NB4 (cell line): ENCODE measurements around the gene PPP2R3C.
A peak's percentile ranks its signal among the peaks of the same experiment; 100 is the strongest.

ENCODE experiments used
- DNase-seq: peaks from one replicate; pipeline ENCODE4 v3.0.0; 2010; ENCODE audit warnings: low read depth
- H3K4me3 ChIP-seq: one replicate; pipeline ENCODE4 v1.5.1; 2011; ENCODE audit warnings: mild to moderate bottlenecking, low read depth, low read length, moderate library complexity
- MYC ChIP-seq: IDR thresholded peaks from 2 replicates; pipeline ENCODE4 v1.6.1; 2011; ENCODE audit warnings: low read depth, low read length
- POLR2A ChIP-seq: IDR thresholded peaks from 2 replicates; pipeline ENCODE4 v1.6.1; 2011; ENCODE audit warnings: mild to moderate bottlenecking; ENCODE audit not compliant: insufficient read length; ENCODE audit errors: extremely low read depth
- TF ChIP-seq, protein P1 (sequence below): IDR thresholded peaks from one replicate; pipeline ENCODE4 v1.5.1; 2012; ENCODE audit warnings: low read depth, low read length
- TF ChIP-seq, protein P2 (sequence below): IDR thresholded peaks from 2 replicates; pipeline ENCODE4 v1.6.1; 2011; ENCODE audit warnings: low read depth, low read length

The PPP2R3C gene

DNA sequence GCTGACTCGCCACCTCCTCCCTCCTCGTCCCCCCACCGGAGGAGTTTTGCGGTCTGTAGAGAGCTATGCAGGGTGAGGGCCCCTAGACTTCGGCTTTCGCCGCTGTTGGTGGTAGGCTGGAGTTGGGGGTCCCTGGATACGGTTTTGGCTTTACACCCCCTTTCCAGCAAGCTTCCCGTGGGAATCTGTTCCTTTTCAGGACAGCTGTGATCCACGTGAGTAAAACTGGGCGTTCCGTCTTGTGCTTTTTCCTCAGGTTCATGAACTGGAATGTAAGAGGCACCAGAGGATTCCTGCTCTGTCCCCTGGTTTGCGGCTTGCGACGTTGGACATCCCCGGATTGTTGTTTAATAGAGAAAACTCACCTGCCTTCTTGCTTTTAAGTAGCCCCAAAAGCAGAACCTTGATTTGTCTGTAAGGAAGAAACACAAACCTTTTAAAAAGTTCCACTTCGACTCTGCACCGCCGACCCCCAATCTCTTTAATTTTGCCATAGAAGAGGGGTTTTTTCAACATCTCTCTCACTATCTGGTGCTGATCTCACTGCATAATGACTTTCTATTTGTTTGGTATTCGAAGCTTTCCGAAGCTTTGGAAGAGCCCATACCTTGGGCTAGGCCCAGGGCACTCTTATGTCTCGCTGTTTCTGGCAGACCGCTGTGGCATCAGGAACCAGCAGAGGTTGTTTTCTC lies 1.1 kb upstream of the PPP2R3C start:
- DNase-seq, result no peak
- TF ChIP-seq, protein P1, sequence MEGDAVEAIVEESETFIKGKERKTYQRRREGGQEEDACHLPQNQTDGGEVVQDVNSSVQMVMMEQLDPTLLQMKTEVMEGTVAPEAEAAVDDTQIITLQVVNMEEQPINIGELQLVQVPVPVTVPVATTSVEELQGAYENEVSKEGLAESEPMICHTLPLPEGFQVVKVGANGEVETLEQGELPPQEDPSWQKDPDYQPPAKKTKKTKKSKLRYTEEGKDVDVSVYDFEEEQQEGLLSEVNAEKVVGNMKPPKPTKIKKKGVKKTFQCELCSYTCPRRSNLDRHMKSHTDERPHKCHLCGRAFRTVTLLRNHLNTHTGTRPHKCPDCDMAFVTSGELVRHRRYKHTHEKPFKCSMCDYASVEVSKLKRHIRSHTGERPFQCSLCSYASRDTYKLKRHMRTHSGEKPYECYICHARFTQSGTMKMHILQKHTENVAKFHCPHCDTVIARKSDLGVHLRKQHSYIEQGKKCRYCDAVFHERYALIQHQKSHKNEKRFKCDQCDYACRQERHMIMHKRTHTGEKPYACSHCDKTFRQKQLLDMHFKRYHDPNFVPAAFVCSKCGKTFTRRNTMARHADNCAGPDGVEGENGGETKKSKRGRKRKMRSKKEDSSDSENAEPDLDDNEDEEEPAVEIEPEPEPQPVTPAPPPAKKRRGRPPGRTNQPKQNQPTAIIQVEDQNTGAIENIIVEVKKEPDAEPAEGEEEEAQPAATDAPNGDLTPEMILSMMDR, result no peak
- TF ChIP-seq POLR2A (no peak), MYC (no peak; the same call in 1 of the 2 replicates)
- TF ChIP-seq, protein P2, sequence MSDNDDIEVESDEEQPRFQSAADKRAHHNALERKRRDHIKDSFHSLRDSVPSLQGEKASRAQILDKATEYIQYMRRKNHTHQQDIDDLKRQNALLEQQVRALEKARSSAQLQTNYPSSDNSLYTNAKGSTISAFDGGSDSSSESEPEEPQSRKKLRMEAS, result no peak

DNA sequence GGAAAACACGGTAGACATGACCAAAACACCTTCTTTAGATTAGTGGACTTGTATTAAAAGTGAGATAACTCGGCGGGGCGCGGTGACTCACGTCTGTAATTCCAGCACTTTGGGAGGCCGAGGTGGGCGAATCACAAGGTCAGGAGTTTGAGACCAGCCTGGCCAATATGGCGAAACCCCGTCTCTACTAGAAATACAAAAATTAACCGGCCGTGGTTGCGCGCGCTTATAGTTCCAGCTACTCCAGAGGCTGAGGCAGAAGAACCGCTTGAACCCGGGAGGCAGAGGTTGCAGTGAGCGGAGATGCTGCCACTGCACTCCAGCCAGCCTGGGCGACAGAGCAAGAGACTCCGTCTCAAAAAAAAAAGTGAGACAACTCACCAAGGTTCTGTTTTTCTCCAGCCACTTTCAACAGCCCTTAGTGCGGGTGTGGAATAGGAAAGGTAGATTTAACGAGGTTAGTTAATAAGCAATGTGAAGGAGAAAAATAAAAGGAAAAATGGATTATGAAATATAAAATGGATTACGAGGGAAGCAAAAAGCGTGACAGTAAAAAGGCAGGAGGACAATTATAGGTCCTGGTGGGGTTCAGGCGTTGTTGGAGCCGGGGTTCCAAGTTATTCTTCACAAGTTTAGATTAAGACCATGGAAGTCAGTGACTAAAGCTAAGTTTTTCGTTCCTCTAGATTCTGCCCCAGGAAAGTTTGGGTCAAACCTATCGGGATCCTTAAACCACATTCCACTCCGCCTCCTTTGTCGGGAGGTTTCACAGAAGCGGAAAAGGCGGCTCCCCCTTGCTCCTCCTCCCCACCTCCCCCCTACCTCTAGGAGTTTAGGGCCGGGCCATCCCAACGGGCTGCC lies 534 bp downstream of the PPP2R3C start:
- peak overlapping the region; percentile 78 for H3K4me3 ChIP-seq
- no peak for TF ChIP-seq POLR2A
- DNase-seq, result no peak

More for the DNA sequence above, 1.1 kb upstream of the PPP2R3C start:
- peak overlapping the region; percentile 78 for H3K4me3 ChIP-seq

DNA sequence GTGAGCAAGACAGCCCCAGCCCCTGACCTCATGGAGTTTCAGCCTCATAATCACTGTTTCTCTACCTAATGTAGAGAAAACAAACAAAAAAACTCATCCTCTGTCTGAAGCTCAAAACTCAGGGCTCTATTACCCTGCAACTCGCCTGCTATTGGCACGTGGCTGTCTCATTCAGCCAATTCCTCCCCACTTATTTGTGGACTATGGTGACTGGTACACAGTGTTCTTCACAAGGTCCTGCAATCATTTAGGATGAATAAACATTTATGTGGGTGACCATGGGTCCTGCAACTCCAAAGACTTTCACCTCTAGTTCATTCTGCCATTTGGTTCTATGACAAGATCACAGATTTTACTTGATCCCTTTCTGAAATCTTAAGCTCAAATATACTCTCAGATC lies 4.7 kb downstream of the PPP2R3C start:
- DNase-seq, result no peak
- TF ChIP-seq POLR2A (no peak), MYC (no peak)
- TF ChIP-seq, protein P2, result no peak
- TF ChIP-seq, protein P1, result no peak
- no peak overlapping the region for H3K4me3 ChIP-seq

DNA sequence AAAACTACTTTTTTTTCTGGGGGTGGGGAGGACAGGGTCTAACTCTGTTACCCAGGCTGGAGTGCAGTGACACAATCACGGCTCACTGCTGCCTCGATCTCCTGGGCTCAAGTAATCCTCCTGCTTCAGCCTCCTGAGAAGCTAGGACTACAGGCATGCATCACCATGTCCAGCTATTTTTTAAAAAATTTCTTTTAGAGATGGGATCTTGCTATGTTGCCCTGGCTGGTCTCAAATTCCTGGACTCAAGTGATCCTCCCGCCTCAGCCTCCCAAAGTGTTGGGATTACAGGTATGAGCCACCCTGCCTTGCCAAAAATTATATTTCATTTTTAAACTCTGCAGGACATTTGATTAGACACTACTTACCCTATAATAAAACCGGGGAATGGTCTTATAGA lies 5.5 kb downstream of the PPP2R3C start:
- H3K4me3 ChIP-seq, result no peak overlapping the region
- no peak for TF ChIP-seq MYC
- TF ChIP-seq POLR2A, result no peak
- TF ChIP-seq, protein P1, result no peak
- TF ChIP-seq, protein P2, result no peak
- DNase-seq, result no peak

DNA sequence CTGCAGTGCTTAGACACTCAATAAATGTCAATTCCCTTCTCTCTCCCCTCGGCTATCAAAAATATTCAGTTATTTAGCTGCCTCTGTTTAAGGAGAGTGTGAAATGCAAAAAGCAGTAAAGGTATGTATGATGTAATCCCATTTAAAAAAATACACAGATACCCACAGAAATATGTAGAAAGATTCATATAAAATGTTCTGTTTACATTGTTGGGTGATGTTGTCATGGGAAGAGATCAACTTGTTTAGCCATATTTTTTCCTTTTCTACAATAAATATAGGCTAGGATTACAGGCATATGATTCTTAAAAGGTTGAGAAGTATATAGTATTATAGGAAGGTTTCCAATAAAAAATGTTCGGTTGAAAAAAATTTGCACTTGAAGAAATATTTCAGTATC lies 7.8 kb downstream of the PPP2R3C start:
- no peak for DNase-seq
- no peak overlapping the region for H3K4me3 ChIP-seq
- TF ChIP-seq, protein P1, result no peak
- TF ChIP-seq, protein P2, result no peak
- TF ChIP-seq POLR2A (no peak), MYC (no peak)

DNA sequence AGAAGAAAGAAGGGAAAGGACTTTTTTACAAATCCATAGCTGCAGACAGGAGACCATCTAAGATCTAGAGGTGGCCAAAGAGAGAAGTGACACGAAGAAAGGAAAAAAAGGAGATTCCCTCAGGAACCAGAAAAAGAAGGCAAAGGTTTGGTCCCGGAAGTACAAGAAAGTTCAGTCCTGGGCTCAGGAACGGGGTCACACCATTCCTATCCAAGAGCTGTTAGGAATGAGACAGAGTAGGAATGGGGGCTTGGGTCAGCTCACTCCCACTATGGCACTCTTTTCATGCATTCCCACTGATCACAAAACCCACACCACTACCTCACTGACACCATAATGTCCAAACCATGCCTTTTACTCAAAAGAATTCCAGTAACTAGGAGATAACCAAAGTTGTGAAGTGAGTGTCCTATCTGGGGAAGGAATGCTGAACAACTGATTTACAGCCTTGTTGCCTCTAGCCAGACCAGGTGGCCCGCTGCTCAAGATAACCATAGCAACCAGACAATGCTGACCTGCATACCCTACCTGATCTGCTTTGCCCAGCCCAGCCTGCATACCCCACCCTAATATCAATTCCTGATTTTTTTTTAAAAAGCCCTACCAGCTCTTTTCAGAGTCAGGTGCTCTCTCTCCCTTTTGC lies 8.4 kb downstream of the PPP2R3C start:
- DNase-seq, result no peak
- TF ChIP-seq, protein P2, result no peak
- TF ChIP-seq POLR2A (no peak), MYC (no peak)
- TF ChIP-seq, protein P1, result no peak
- H3K4me3 ChIP-seq, result no peak overlapping the region
